Activated T-helper 1 cell treated with anti-CD3 and anti-CD28 coated beads, Interleukin-2, amount 50 U/mL, for 16 hours (primary cell): Measurements from ENCODE around the gene ATXN10.
"Not testable (repeated sequence)": the region's sequence is repeated elsewhere in the genome, so short reads cannot be mapped to it uniquely, and the experiment has no call there.

Experiments used
- DNase-seq, 2 donors: peaks; one replicate each; pipeline ENCODE4 v3.0.0-alpha.2; 2020; ENCODE audit warnings: low read depth in 1 of 2, low spot score in 1 of 2

Gene ATXN10

DNA sequence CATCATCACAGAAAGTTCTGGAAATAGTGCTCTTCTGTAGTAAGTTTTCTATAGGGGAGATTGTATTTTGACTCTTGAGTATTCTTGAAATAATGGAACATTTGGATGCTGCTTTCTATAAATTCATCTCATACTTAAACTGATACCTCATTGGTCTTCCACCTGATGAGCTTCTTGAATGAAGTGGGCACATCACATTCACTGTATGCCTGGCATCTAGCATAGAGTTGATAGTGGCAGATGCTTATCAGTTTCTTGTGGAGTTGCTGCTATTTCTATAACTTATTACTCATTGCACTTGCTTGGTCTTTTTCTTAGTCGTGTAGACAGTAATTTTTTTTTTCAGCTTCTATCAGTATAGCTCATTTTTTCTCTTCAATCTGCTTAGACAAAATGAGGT, 5.4 kb downstream of the ATXN10 start:
- DNase-seq, result no peak

GRCh38 chr22:45678961-45679912, 7.6 kb downstream of the ATXN10 start:
- DNase-seq, result no peak

- no peak for DNase-seq
These were observed 9.5 kb downstream of the ATXN10 start for GRCh38 chr22:45680932-45681700.

DNA sequence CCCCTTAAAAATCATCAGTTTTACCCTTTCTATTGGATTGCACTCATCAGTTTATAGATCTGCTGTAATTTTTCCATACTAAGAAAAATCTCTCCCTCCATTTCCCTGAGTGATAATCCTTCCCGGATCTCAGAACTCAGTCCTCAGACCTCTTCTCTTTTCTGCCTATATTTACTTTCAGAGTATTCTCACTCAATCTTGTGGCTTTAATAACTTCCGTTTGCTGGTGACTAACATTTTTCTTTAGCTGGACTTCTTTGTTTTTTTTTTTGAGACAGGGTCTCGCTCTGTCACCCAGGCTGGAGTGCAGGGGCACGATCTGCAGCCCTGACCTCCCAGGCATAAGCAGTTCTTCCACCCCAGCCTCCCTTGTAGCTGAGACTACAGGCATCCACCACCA, 10.4 kb downstream of the ATXN10 start:
- no peak for DNase-seq

DNA sequence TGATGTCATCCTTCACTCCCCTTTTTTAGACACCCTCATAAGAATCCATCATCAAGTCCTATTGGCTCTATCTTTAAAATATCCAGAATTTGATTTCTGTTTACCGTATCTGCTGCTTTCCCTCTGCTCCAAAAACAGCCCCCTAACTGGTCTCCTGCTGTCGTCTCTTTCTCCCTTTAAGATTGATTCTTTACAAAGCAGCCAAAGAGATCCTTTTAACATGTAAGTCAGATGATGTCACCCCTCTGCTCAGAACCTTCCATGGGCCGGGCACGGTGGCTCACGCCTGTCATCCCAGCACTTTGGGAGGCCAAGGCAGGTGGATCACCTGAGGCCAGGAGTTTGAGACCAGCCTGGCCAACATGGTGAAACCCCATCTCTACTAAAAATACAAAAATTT, 11.1 kb downstream of the ATXN10 start:
- DNase-seq, result not testable (repeated sequence)

- DNase-seq, result no peak
These were observed 11.6 kb downstream of the ATXN10 start for GRCh38 chr22:45683248-45683647.

DNA sequence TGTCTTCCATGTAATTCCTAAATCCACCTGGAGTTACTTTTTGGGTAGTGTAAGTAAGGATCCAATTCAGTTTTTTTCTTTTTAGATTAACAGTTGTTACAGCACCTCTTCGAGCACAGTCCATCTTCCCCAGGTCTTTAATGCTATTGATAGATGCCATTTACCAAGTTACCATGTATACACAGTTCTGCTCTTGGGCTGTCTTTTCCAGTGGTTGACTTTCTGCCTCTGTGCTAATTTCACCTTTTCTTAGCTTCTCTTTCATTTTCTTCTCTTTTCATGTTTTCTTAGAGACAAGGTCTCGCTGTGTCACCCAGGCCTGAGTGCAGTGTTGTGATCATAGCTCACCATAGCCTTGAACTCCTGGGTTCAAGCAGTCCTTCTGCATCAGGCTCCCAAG, 12.0 kb downstream of the ATXN10 start:
- no peak for DNase-seq

DNA sequence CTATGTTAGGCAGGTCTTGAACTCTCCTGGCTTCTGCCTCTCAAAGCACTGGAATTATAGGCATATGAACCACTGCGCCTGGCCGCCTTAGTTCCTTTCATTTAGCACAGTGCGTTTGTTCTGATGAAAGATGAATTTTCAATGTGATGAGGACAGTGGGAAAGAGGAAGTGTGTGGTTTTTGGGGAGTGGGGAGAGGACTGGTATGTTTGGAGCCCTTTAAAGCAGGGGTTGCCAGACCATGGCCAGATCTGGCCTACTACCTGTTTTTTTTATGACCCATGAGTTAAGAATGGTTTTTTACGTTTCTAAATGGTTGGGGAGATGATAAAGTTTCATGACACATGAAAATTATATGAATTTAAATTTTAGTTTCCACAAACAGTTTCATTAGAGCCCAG, 12.5 kb downstream of the ATXN10 start:
- DNase-seq, result no peak

GRCh38 chr22:45684752-45685574, 13.3 kb downstream of the ATXN10 start:
- DNase-seq, result no peak

- no peak for DNase-seq
These were observed 14.4 kb downstream of the ATXN10 start for GRCh38 chr22:45686004-45686403.

GRCh38 chr22:45686836-45687235, 15.2 kb downstream of the ATXN10 start:
- DNase-seq, result no peak

- DNase-seq, result no peak
These were observed 17.0 kb downstream of the ATXN10 start for GRCh38 chr22:45688600-45689080.

DNA sequence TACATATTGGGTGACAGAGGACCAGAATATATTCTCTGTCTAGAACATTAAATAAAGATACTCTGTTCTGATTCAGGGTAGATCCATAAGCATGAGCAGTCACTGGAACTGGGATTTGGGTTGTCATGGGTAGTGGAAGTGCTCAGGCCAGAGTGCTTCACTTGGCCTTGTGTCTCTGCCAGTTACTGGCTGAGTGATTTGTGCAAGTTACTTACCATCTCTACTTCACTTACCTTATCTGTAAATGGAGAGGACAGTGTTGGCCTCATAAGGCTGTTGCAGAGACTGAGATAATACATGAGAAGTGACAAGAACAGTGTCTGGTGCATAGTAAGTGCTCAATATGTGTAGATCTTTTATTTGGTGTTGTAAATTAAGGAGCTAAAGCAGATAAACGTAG, 17.6 kb downstream of the ATXN10 start:
- no peak for DNase-seq

DNA sequence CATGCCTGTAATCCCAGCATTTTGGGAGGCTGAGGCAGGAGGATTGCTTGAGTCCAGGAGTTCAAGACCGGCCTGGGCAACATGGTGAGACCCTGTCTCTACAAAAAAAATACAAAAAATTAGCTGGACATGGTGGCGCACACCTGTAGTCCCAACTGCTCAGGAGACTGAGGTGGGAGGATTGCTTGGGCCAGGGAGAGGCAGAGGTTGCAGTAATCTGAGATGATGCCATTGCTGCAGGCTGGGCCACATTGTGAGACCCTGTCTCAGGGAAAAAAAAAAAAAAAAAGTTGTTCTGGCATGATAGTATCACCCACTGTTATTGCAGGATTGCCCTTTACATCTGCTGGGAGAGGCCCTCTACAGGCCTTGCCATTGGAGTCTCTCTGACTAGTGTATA, 18.4 kb downstream of the ATXN10 start:
- DNase-seq, result no peak

- DNase-seq, result no peak
These were observed 20.9 kb downstream of the ATXN10 start for GRCh38 chr22:45692549-45692948.

GRCh38 chr22:45693835-45694234, 22.2 kb downstream of the ATXN10 start:
- no peak for DNase-seq

DNA sequence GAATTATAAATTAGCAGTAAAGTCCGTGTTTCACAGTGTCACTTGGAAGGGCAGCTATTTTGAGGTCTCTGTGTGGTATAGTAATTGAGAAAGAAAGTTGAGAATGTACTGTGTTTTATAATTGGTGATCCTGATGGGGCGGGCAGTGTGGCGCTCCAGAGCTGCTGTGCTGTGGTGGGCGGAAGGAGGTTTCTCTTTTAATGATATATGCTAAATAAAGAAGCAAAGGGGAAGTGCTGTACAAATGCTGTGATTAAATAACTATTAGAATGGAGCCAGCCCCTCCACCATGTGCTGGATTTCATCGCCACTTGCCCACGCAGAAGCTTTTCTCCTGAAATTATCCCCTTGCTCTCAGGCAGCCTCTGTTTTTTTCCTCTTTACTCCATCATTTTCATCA, 24.6 kb downstream of the ATXN10 start:
- no peak for DNase-seq

DNA sequence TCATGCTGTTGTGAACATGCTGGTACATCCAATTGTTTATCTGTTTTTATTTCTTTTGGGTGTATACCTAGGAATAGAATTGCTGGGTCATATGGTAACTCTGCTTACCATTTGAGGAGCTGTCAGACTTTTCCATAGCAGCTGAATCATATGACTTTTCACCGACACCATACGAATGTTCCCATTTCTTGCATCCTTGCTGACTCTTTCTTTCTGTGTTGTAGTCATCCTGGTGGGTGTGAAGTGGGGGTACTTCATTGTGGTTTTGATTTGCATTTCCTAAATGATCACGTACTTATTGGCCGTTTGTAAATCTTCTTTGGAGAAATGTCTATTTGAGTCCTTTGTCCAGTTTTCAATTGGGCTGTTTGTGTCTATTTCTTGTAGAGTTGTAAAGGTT, 26.5 kb downstream of the ATXN10 start:
- no peak for DNase-seq

GRCh38 chr22:45702981-45703380, 31.3 kb downstream of the ATXN10 start:
- DNase-seq, result no peak

GRCh38 chr22:45703758-45704157, 32.1 kb downstream of the ATXN10 start:
- DNase-seq, result no peak

DNA sequence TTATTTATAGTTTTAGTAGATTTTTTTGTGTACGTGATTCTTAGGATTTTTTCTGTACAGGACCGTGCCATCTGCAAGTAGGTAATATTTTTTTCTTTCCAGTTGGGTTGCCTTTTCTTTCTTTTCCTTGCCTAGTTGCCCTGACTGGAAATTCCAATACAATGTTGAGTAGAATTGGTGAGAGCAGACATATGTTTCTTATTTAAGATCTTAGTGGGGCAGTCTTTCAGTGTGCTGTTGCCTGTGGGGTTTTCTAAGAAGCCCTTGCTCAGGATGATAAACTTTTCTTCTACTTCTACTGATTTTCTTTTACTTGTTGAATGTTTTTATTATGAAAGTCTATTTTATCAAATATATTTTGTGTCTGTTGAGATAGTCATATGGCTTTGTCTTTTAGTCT, 33.0 kb downstream of the ATXN10 start:
- DNase-seq, result no peak
